ENCODE data around the gene CATSPERB. TPM values are rescaled to one million over a fixed set of nuclear protein-coding genes. Genes with fewer than 3 reads are reported as not detected.

The CATSPERB gene, protein sequence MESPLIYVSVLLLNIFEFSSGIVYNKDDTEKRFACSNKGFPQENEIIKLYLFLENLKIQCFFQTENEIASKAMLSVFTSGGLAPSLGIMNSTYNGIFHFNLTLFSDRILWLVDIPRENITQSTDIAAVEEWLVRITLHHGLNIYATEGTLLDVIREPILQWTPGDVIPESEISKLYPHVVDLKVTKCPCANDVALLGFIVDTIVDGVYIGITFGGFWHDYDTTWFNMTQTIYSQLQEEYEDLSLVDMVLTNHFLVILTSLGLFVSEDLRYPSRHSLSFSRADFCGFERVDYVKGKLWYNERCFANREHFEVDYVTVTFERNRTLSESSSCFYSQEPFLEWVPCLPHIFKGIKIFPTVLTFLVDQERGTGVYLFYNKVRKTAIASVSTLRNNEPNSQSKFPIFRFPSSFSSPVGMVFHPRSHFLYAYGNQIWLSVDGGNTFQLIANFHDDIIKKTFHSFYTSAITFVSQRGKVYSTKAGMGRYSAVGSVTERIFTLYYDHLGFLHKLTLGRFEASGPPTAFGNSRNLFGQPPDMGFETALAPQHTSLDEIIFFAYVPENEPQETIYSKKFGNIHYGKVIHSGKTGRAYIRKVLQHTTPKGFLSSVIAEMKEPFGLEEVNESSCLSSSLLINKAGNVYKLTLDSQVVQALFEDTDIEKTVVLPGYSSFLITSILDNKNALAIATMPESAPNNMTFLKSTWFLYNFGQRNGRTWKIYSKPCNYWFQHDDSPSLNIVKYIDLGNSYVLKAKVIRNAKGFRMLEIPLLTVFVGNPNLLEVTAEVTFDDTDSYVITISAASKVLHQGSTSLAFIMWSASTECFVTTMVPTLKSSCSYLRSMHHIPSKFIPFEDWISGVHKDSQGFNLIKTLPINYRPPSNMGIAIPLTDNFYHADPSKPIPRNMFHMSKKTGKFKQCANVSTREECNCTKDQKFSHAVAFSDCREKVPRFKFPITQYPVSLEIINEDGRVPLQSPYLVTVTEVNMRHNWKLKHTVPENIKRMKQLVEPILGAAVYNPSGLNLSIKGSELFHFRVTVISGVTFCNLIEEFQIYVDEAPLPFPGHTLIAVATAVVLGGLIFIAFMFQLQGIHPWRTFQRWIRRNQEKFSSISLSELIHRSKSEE
- 0.11 and 0.12 TPM in 2 replicates for total RNA-seq

DNA sequence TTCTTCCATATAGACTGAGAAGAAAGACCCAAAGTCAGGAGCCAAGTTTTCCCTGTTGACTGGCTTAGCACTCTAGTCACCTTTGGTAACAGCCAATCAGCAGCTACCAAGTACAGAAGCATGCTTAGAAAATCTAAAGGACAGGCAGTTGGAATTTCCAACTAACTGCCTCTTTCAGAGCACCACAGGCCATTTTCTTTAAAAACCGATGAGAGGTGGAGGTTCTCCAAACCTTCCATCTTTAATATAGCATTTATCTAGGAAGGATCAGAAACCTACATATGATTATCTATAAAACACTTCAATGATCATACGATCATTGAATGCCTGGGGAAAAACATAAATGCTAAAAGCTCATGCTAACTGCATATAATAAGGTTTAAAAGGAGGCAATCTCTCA, at the start of gene CATSPERB:
CATSPERB (minus strand) TSS at position 101 of the 400 bp plus-strand sequence. CDS start 2,607 bp downstream, outside the sequence.

Other genes starting within 250 kb of the CATSPERB start
- gene PPP4R3A, start 221.8 kb downstream of the CATSPERB start, total RNA-seq = 74.7 and 77.1 TPM in 2 replicates
- 0.77 and 1.4 TPM in 2 replicates for gene TC2N, start 135.4 kb upstream of the CATSPERB start, total RNA-seq
- 25.0 and 47.2 TPM in 2 replicates for gene FBLN5, start 215.6 kb upstream of the CATSPERB start, total RNA-seq